B cell (primary cell): ENCODE measurements around the gene JAKMIP2. TPM values are rescaled to one million over a fixed set of nuclear protein-coding genes. Genes with fewer than 3 reads are reported as not detected.

Source experiments
- ATAC-seq: fragments of 200-7000 bp; cut with Tn5 transposase; one replicate; pipeline ENCODE4 v1.10.0; 2021; ENCODE audit warnings: low read depth, mild to moderate bottlenecking, moderate number of reproducible peaks, moderate library complexity
- CTCF ChIA-PET: fragments of 350-600 bp; sonication (Branson Sonifier 250); formaldehyde crosslinking; loops from one replicate; lab custom pipeline; 2021; ENCODE audit warnings: antibody characterized with exemption, inconsistent platforms; lab: Charles Lee
- POLR2A ChIA-PET: fragments of 350-600 bp; sonication (Branson Sonifier 250); formaldehyde crosslinking; loops from one replicate; lab custom pipeline; 2021; ENCODE audit warnings: antibody characterized with exemption; lab: Charles Lee
- DNase-seq: peaks from one replicate; pipeline ENCODE4 v3.0.0; 2013
- H2AFZ ChIP-seq: 2 replicates; pipeline ENCODE4 v1.6.1; 2012; ENCODE audit warnings: mild to moderate bottlenecking, low read depth, low read length; ENCODE audit not compliant: insufficient read depth, poor library complexity, severe bottlenecking
- H3K27ac ChIP-seq, 2 donors: 1 replicate in 1 of 2; 2 replicates in 1 of 2; pipeline ENCODE4 v1.5.1; 2012 to 2013; ENCODE audit warnings: low read length in 2 of 2, mild to moderate bottlenecking in 2 of 2, moderate library complexity in 1 of 2
- H3K27me3 ChIP-seq, 4 experiments: fragments of 200-600 bp in 1 of 4; sonication (generic) in 1 of 4; replicated peaks in 1 of 4; 1 replicate in 2 of 4; 2 replicates in 2 of 4; pipeline versions ENCODE4 v1.6.1 to v1.7.0; 2013 to 2016; ENCODE audit warnings: low read length in 3 of 4, mild to moderate bottlenecking in 2 of 4, mixed read lengths in 1 of 4, moderate library complexity in 1 of 4; ENCODE audit not compliant: insufficient read depth in 4 of 4, control insufficient read depth in 3 of 4; ENCODE audit errors: control extremely low read depth in 1 of 4
- H3K36me3 ChIP-seq, 2 experiments: replicated peaks in 1 of 2; 1 replicate in 1 of 2; 2 replicates in 1 of 2; pipeline versions ENCODE4 v1.6.1 to v1.7.1; 2013; ENCODE audit warnings: low read length in 1 of 2; ENCODE audit not compliant: insufficient read depth in 2 of 2, control insufficient read depth in 1 of 2; ENCODE audit errors: control extremely low read depth in 1 of 2, extremely low read depth in 1 of 2
- H3K4me1 ChIP-seq, 2 donors: fragments of 200-600 bp in 1 of 2; sonication (generic) in 1 of 2; 1 replicate in 1 of 2; 2 replicates in 1 of 2; pipeline versions ENCODE4 v1.5.1 to v1.6.1; 2013 to 2017; ENCODE audit warnings: low read length in 2 of 2; ENCODE audit not compliant: control insufficient read depth in 2 of 2, insufficient read depth in 2 of 2
- H3K4me2 ChIP-seq: replicated peaks from 2 replicates; pipeline ENCODE3; 2012; ENCODE audit warnings: mild to moderate bottlenecking, low read depth, low read length; ENCODE audit not compliant: poor library complexity, severe bottlenecking
- H3K4me3 ChIP-seq, 5 experiments: fragments of 200-600 bp in 1 of 5; sonication (generic) in 1 of 5; 1 replicate in 3 of 5; 2 replicates in 2 of 5; pipeline versions ENCODE4 v1.5.1 to v1.7.0; 2011 to 2016; ENCODE audit warnings: low read length in 4 of 5, mild to moderate bottlenecking in 4 of 5, low read depth in 2 of 5, control low read depth in 1 of 5, moderate library complexity in 1 of 5; ENCODE audit not compliant: insufficient read depth in 1 of 5; ENCODE audit errors: control extremely low read depth in 1 of 5, extremely low read depth in 1 of 5
- H3K79me2 ChIP-seq: fragments of 200-600 bp; sonication (generic); one replicate; pipeline ENCODE4 v1.6.0; 2016; ENCODE audit warnings: low read length; ENCODE audit not compliant: control insufficient read depth, insufficient read depth
- H3K9ac ChIP-seq: fragments of 200-600 bp; sonication (generic); 2 replicates; pipeline ENCODE4 v1.6.1; 2017; ENCODE audit warnings: mild to moderate bottlenecking, low read length, moderate library complexity
- H3K9me3 ChIP-seq, 3 donors: one replicate each; pipeline versions ENCODE4 v1.6.1 to v1.7.1; 2013; ENCODE audit warnings: low read length in 2 of 3; ENCODE audit not compliant: control insufficient read depth in 2 of 3, insufficient read depth in 1 of 3; ENCODE audit errors: control extremely low read depth in 1 of 3
- H4K20me1 ChIP-seq: 2 replicates; pipeline ENCODE4 v1.6.0; 2012; ENCODE audit warnings: mild to moderate bottlenecking, low read length; ENCODE audit not compliant: insufficient read depth, control insufficient read depth, poor library complexity, severe bottlenecking
- H3K27ac Mint-ChIP-seq: one replicate; pipeline ENCODE4 v1.8.0; 2021; ENCODE audit warnings: mixed read lengths
- H3K27me3 Mint-ChIP-seq: one replicate; pipeline ENCODE4 v1.8.0; 2021; ENCODE audit warnings: mixed read lengths
- H3K4me1 Mint-ChIP-seq: one replicate; pipeline ENCODE4 v1.8.0; 2021; ENCODE audit warnings: mixed read lengths
- H3K4me3 Mint-ChIP-seq: one replicate; pipeline ENCODE4 v1.8.0; 2021; ENCODE audit warnings: mixed read lengths
- H3K9me3 Mint-ChIP-seq: one replicate; pipeline ENCODE4 v1.8.0; 2022; ENCODE audit warnings: mixed read lengths; ENCODE audit not compliant: insufficient read depth
- CTCF ChIP-seq: fragments of 200-600 bp; IDR thresholded peaks from one replicate; pipeline ENCODE4 v1.8.0; 2022; ENCODE audit warnings: antibody characterized with exemption, mild to moderate bottlenecking
- EZH2 ChIP-seq: IDR thresholded peaks from 2 replicates; pipeline ENCODE4 v1.6.1; 2012; ENCODE audit warnings: borderline replicate concordance, low read depth, mild to moderate bottlenecking, moderate library complexity, low read length; ENCODE audit not compliant: insufficient read depth, poor library complexity, severe bottlenecking
- WGBS: methylation state at CpG from one replicate; pipeline ENCODE4 v1.1.5; 2013; ENCODE audit warnings: missing lambda C conversion rate; ENCODE audit not compliant: insufficient coverage; 5-methylcytosine and 5-hydroxymethylcytosine counted together
- intact Hi-C: fragments of 100-400 bp; cut with micrococcal nuclease; formaldehyde crosslinking; loops from one replicate; pipeline ENCODE4 v1.10.0; 2022
- polyA plus RNA-seq: library from polyadenylated mRNA; depleted of rRNA; stranded (reverse); fragments of >200 nt; gene quantifications from 2 replicates; pipeline ENCODE4 v1.2.3, GENCODE V29; 2012
- total RNA-seq, 2 donors: library from RNA; stranded (reverse); fragments of 120-200 nt in 1 of 2; gene quantifications; 1 replicate in 1 of 2; 2 replicates in 1 of 2; pipeline versions ENCODE4 v1.2.3 to v1.2.4, GENCODE V29; 2013 to 2022

Gene JAKMIP2
- total and polyA plus RNA-seq, 2 donors (not counting 1 experiment from before 2014, with no cell fraction given), result 0.24 to 4.1 TPM

GRCh38 chr5:147743678-147744374 is 38.7 kb downstream of the JAKMIP2 start:
- ATAC-seq (no peak), DNase-seq (no peak)
- no peaks in the 10 kb centered on the region for H3K4me1 ChIP-seq
- no peaks in the 10 kb centered on the region for H3K9me3 ChIP-seq
- H3K4me1 Mint-ChIP-seq, result no peaks in the 10 kb centered on the region
- no peak overlapping the region for H3K9ac ChIP-seq
- no peak overlapping the region for H3K4me3 ChIP-seq
- ChIA-PET POLR2A (no interaction called here), CTCF (no interaction called here)
- H3K27ac Mint-ChIP-seq, result no peak overlapping the region
- no peaks in the 10 kb centered on the region for H3K36me3 ChIP-seq
- H2AFZ ChIP-seq, result no peak overlapping the region
- TF ChIP-seq EZH2 (no peak), CTCF (no peak)
- no peak overlapping the region for H3K4me3 Mint-ChIP-seq
- WGBS, result no CpG with 5 or more reads among the region's 1 CpG
- intact Hi-C loops, result no loop called here
- no peaks in the 10 kb centered on the region for H3K27me3 Mint-ChIP-seq
- H3K4me2 ChIP-seq, result no peak overlapping the region
- no peaks in the 10 kb centered on the region for H3K27me3 ChIP-seq
- no peak overlapping the region for H3K27ac ChIP-seq
- no peaks in the 10 kb centered on the region for H3K79me2 ChIP-seq
- H3K9me3 Mint-ChIP-seq, result no peaks in the 10 kb centered on the region
- no peaks in the 10 kb centered on the region for H4K20me1 ChIP-seq

- no peak overlapping the region for H3K27ac ChIP-seq
- DNase-seq (no peak), ATAC-seq (no peak)
- H3K9ac ChIP-seq, result no peak overlapping the region
- no peaks in the 10 kb centered on the region for H3K9me3 Mint-ChIP-seq
- WGBS, result no CpG with 5 or more reads among the region's 2 CpGs
- TF ChIP-seq EZH2 (no peak), CTCF (no peak)
- POLR2A ChIA-PET, result no interaction called here
- H3K27ac Mint-ChIP-seq, result no peak overlapping the region
- no peaks in the 10 kb centered on the region for H3K36me3 ChIP-seq
- CTCF ChIA-PET, result no interaction called here
- H3K4me3 Mint-ChIP-seq, result no peak overlapping the region
- no peaks in the 10 kb centered on the region for H3K79me2 ChIP-seq
- H3K4me1 Mint-ChIP-seq, result no peaks in the 10 kb centered on the region
- no peak overlapping the region for H3K4me2 ChIP-seq
- H3K4me3 ChIP-seq, result no peak overlapping the region
- H3K27me3 ChIP-seq, result no peaks in the 10 kb centered on the region
- intact Hi-C loops, result no loop called here
- H2AFZ ChIP-seq, result no peak overlapping the region
- no peaks in the 10 kb centered on the region for H4K20me1 ChIP-seq
- H3K4me1 ChIP-seq, result no peaks in the 10 kb centered on the region
- no peaks in the 10 kb centered on the region for H3K27me3 Mint-ChIP-seq
- H3K9me3 ChIP-seq, result no peaks in the 10 kb centered on the region
These were observed 39.5 kb downstream of the JAKMIP2 start for GRCh38 chr5:147743012-147743411.
